ENCODE data around the gene KRTAP12-2. TPM values are rescaled to one million over a fixed set of nuclear protein-coding genes. Genes with fewer than 3 reads are reported as not detected.

KRTAP12-2 gene
- total RNA-seq, 1 donor = not detected

DNA sequence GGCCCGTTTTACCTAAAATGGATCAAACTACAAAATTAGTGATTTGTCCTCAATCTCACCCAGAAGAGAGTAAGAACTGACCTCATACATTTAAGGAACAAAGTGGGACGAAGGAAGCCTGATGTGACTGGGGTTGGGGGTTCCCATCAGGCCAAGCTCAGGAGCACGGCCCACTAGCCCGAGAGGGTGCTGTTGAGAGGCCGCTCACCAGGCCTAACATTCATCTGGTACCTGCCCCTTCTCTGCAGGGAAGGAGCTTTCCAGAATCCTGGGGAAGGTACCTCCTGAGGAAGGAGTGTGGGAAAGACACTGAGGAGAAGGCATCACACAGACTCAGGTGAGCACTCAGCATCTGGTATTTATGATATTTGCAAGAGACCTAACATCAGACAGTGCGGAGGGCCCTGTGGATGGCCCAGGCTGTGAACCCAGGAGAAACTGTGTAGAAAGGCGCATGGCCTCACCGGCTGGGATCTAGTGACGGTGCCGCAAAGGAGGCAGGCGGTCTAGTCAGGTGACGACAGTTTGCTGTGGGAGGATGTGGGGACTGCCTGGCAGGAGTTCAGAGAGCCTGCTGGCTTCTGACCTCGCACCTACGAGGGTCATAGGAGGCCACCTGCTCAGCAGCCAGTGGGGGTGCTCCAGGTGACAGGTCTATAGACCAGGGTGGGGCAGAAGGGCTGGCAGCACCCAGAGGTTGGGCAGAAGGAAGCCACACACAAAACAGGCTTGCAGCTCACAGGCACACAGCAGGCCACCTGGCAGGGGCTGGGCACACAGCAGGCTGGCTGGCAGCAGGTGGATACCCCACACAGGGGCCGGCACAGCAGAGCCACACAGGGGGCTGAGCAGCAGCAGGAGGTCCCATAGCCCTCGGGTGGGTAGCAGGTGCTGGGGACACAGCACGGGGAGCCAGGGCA is 12.8 kb downstream of the KRTAP12-2 start:
- TF ChIP-seq, protein P1, sequence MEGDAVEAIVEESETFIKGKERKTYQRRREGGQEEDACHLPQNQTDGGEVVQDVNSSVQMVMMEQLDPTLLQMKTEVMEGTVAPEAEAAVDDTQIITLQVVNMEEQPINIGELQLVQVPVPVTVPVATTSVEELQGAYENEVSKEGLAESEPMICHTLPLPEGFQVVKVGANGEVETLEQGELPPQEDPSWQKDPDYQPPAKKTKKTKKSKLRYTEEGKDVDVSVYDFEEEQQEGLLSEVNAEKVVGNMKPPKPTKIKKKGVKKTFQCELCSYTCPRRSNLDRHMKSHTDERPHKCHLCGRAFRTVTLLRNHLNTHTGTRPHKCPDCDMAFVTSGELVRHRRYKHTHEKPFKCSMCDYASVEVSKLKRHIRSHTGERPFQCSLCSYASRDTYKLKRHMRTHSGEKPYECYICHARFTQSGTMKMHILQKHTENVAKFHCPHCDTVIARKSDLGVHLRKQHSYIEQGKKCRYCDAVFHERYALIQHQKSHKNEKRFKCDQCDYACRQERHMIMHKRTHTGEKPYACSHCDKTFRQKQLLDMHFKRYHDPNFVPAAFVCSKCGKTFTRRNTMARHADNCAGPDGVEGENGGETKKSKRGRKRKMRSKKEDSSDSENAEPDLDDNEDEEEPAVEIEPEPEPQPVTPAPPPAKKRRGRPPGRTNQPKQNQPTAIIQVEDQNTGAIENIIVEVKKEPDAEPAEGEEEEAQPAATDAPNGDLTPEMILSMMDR (IDR thresholded peaks at IDR 0.05; ENCODE audit: insufficient read depth, low read depth, low read length) = no peak
- DNase-seq (ENCODE audit: low read depth) = no peak
- no peak overlapping the region for H3K4me3 ChIP-seq (ENCODE audit: low read depth, low read length)

DNA sequence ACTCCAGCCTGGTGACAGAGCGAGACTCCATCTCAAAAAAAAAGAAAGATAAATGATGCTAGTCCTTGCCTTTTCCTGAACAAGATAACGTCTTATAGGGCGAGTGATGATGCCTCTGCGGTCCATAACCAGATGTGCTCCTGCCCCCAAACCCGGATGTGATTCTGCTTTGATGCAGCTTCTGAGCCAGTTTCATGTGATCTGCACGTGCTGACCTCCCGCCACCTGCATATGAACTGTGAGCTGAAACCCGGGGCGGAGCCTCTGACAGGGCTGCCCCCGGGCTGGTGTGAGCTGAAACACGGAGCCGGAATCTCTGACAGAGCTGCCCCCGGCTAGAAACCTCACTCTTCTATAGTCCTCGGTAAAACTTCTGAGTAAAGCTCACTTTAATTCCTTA is 13.6 kb downstream of the KRTAP12-2 start:
- no peak overlapping the region for H3K4me3 ChIP-seq (ENCODE audit: low read depth, low read length)
- DNase-seq (ENCODE audit: low read depth) = no peak
- TF ChIP-seq, protein P1 (IDR thresholded peaks at IDR 0.05; ENCODE audit: insufficient read depth, low read depth, low read length) = no peak

DNA sequence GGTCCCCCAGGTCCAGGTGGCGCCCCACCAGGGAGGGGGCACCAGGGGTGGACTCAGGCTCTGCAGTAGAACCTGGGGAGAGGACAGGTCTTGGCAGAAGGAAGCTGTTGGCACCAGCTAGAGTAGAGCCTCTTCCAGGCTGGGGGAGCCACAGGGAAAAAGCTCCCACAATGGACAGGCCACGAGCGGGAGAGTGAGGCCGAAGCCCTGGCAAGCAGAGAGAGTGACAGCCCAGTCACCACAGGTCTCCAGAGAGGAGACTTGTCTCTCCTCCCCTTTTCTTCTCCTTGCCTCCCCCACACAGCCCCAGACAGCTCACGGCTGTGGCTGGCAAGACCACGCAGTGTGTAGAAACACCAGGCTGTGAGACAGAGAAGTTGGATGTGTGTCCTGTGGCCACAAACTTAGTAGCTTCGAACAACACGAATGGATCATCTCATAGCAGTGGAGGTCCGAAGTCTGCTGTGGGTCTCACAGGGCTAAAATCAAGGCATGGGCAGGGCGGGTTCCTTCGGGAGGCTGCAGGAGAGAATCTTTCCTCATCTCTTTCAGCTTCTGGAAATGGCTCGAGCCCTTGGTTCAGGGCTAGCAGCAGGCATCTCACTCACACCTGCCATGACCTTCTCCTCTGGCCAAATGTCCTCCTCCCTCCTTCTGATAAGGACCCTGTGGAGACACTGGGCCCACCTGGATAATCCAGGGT is 15.6 kb downstream of the KRTAP12-2 start:
- TF ChIP-seq, protein P1 (IDR thresholded peaks at IDR 0.05; ENCODE audit: insufficient read depth, low read depth, low read length) = no peak
- DNase-seq (ENCODE audit: low read depth) = no peak

DNA sequence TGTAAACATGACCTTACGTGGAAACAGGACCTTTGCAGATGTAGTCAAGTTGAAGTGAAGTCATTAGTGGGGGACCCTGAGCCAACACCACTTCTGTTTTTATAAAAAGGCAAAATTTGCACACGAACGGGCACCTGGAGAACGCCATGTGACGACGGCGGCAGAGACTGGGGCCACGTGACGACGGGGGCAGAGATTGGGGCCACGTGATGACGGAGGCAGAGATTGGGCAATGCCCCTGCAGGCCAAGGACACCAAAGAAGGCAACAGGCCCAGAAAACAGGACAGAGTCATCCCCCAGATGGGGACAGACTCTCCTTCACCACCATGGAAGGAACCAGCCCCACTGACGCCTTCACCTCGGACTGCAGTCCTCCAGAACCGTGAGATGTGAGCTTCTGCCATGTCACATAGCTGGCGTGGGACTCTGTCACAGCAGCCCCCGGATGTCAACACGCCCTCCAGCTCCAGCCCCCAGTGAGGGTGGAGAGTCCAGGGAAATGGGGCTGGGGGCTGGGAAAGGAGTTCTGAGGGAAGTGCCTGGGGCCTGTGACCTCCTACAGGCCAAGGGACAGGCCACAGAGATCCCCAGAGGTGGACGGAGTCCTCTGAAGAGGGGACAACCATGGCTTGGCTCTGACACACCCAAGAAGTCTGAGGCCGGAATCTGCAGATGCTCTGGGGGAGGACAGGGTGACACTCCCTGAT is 16.3 kb downstream of the KRTAP12-2 start:
- TF ChIP-seq, protein P1 (IDR thresholded peaks at IDR 0.05; ENCODE audit: insufficient read depth, low read depth, low read length) = no peak
- no peak overlapping the region for H3K4me3 ChIP-seq (ENCODE audit: low read depth, low read length)
- no peak for DNase-seq (ENCODE audit: low read depth)

More for the DNA sequence above, 15.6 kb downstream of the KRTAP12-2 start:
- no peak overlapping the region for H3K4me3 ChIP-seq (ENCODE audit: low read depth, low read length)

DNA sequence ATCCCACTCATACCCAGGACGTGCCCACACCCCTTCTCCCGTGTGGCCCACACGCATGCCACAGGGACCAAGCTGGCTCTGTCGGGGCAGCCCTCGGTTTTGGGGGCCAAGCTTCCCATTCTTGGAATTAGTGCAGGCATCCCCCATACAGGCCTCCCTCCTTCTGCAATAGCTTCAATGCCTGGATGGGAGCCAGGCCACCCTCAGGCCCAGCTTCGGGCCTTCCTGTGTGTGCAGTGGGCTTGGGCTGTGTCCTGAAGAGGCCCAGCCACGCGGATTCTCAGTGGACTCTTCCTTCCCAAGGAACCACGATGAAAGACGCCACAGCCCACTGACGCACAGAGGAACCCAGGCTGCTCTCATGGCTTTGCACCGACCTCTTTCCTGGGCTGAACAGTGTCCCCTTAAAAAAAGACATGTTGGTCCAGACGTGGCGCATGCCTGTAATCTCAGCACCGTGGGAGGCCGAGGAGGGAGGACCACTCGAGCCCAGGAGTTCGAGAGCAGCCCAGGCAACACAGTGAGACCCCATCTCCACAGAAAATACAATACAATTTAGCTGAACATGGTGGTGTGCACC is 17.1 kb downstream of the KRTAP12-2 start:
- TF ChIP-seq, protein P1 (IDR thresholded peaks at IDR 0.05; ENCODE audit: insufficient read depth, low read depth, low read length) = no peak
- no peak for DNase-seq (ENCODE audit: low read depth)

DNA sequence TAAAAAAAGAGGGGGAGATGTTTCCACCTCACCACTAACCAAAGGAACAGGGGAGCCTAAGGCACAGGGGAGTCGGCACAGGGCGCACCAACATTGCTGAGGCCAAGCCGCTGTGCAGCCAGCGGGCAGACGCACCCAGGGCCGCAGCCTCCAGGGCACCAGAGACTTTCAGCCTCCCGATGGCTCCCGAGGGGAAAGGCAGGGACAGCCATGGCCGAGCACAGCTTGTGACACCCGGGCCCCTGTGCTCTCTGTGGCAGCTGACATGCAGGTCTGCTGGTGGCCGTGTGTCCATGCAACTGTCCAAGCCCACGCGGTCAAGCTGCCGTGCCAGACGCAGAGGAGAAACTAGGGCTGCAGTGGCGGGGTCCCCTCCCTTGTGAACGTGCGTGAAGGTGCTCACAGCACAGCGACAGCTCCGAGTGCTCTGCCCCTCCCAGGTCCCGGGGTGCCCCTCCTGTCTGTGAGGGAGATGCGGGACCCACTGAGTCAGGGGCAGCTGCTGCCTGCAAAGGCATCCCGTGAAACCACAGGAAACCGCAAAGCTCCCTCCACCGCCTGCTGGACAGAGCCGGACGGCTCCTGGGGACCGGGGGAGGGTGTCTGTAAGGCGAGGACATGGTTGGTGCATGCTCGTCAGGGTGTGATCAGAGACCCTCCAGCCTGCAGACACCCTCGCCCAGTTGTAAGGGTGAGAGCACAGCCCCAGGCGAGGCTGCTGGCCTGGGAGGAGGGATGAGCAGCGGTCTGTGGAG is 18.0 kb downstream of the KRTAP12-2 start:
- DNase-seq (ENCODE audit: low read depth) = no peak
- TF ChIP-seq, protein P1 (IDR thresholded peaks at IDR 0.05; ENCODE audit: insufficient read depth, low read depth, low read length) = no peak
- no peak overlapping the region for H3K4me3 ChIP-seq (ENCODE audit: low read depth, low read length)

More for the DNA sequence above, 17.1 kb downstream of the KRTAP12-2 start:
- no peak overlapping the region for H3K4me3 ChIP-seq (ENCODE audit: low read depth, low read length)

Measured in fibroblast of villous mesenchyme (primary cell).